ENCODE results near the gene LECT2. TPM values are rescaled to one million over a fixed set of nuclear protein-coding genes. Genes with fewer than 3 reads are reported as not detected.

Gene LECT2
- total RNA-seq, result not detected in 2 replicates

DNA sequence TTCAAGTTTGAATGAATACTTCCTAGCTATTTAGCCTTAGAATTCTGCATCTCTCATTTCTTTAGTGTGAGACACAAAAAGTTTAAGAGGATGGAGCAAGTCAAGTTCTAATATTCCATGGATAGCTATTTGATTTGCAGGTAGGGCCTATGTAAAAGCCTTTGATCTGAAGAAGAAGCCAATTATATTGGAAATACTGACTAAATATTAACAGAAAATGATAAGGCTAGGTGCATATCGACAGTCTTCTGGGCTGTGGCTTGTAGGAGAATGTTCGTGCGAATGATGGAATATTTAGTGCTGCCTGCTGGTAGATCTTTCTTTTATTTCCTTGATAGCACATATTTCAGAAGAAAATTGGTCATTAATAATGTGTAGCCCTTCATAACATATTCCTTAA is at the start of gene LECT2:
TSS of gene LECT2 (minus strand) at position 85 of the 400 bp plus-strand sequence. CDS start 150 bp downstream, outside the sequence.

Other genes with a start within 250 kb of the LECT2 start
- gene SLC25A48, start 120.3 kb downstream of the LECT2 start, total RNA-seq, result not detected in 2 replicates
- not detected in 2 replicates for gene IL9, start 59.1 kb downstream of the LECT2 start, total RNA-seq
- gene TGFBI, start 74.0 kb upstream of the LECT2 start, total RNA-seq, result 2,858 and 4,254 TPM in 2 replicates
- 34.9 and 48.8 TPM in 2 replicates for gene SMAD5, start 177.9 kb upstream of the LECT2 start, total RNA-seq
- 0.07 TPM in 1 of 2 replicates, not detected in the other for gene SMIM32, start 238.2 kb upstream of the LECT2 start, total RNA-seq

All from smooth muscle cell of the pulmonary artery (primary cell).